B cell (primary cell): ENCODE data around the gene TOP2A. TPM values are rescaled to one million over a fixed set of nuclear protein-coding genes. Genes with fewer than 3 reads are reported as not detected.

ENCODE experiments used
- ATAC-seq: fragments of 200-7000 bp; cut with Tn5 transposase; one replicate; pipeline ENCODE4 v1.10.0; 2021; ENCODE audit warnings: low read depth, mild to moderate bottlenecking, moderate number of reproducible peaks, moderate library complexity
- CTCF ChIA-PET: fragments of 350-600 bp; sonication (Branson Sonifier 250); formaldehyde crosslinking; loops from one replicate; lab custom pipeline; 2021; ENCODE audit warnings: antibody characterized with exemption, inconsistent platforms; lab: Charles Lee
- POLR2A ChIA-PET: fragments of 350-600 bp; sonication (Branson Sonifier 250); formaldehyde crosslinking; loops from one replicate; lab custom pipeline; 2021; ENCODE audit warnings: antibody characterized with exemption; lab: Charles Lee
- DNase-seq: peaks from one replicate; pipeline ENCODE4 v3.0.0; 2013
- H2AFZ ChIP-seq: 2 replicates; pipeline ENCODE4 v1.6.1; 2012; ENCODE audit warnings: mild to moderate bottlenecking, low read depth, low read length; ENCODE audit not compliant: insufficient read depth, poor library complexity, severe bottlenecking
- H3K27ac ChIP-seq, 2 donors: 1 replicate in 1 of 2; 2 replicates in 1 of 2; pipeline ENCODE4 v1.5.1; 2012 to 2013; ENCODE audit warnings: low read length in 2 of 2, mild to moderate bottlenecking in 2 of 2, moderate library complexity in 1 of 2
- H3K27me3 ChIP-seq, 4 experiments: fragments of 200-600 bp in 1 of 4; sonication (generic) in 1 of 4; replicated peaks in 1 of 4; 1 replicate in 2 of 4; 2 replicates in 2 of 4; pipeline versions ENCODE4 v1.6.1 to v1.7.0; 2013 to 2016; ENCODE audit warnings: low read length in 3 of 4, mild to moderate bottlenecking in 2 of 4, mixed read lengths in 1 of 4, moderate library complexity in 1 of 4; ENCODE audit not compliant: insufficient read depth in 4 of 4, control insufficient read depth in 3 of 4; ENCODE audit errors: control extremely low read depth in 1 of 4
- H3K36me3 ChIP-seq, 2 experiments: replicated peaks in 1 of 2; 1 replicate in 1 of 2; 2 replicates in 1 of 2; pipeline versions ENCODE4 v1.6.1 to v1.7.1; 2013; ENCODE audit warnings: low read length in 1 of 2; ENCODE audit not compliant: insufficient read depth in 2 of 2, control insufficient read depth in 1 of 2; ENCODE audit errors: control extremely low read depth in 1 of 2, extremely low read depth in 1 of 2
- H3K4me1 ChIP-seq, 2 donors: fragments of 200-600 bp in 1 of 2; sonication (generic) in 1 of 2; 1 replicate in 1 of 2; 2 replicates in 1 of 2; pipeline versions ENCODE4 v1.5.1 to v1.6.1; 2013 to 2017; ENCODE audit warnings: low read length in 2 of 2; ENCODE audit not compliant: control insufficient read depth in 2 of 2, insufficient read depth in 2 of 2
- H3K4me2 ChIP-seq: replicated peaks from 2 replicates; pipeline ENCODE3; 2012; ENCODE audit warnings: mild to moderate bottlenecking, low read depth, low read length; ENCODE audit not compliant: poor library complexity, severe bottlenecking
- H3K4me3 ChIP-seq, 5 experiments: fragments of 200-600 bp in 1 of 5; sonication (generic) in 1 of 5; 1 replicate in 3 of 5; 2 replicates in 2 of 5; pipeline versions ENCODE4 v1.5.1 to v1.7.0; 2011 to 2016; ENCODE audit warnings: low read length in 4 of 5, mild to moderate bottlenecking in 4 of 5, low read depth in 2 of 5, control low read depth in 1 of 5, moderate library complexity in 1 of 5; ENCODE audit not compliant: insufficient read depth in 1 of 5; ENCODE audit errors: control extremely low read depth in 1 of 5, extremely low read depth in 1 of 5
- H3K79me2 ChIP-seq: fragments of 200-600 bp; sonication (generic); one replicate; pipeline ENCODE4 v1.6.0; 2016; ENCODE audit warnings: low read length; ENCODE audit not compliant: control insufficient read depth, insufficient read depth
- H3K9ac ChIP-seq: fragments of 200-600 bp; sonication (generic); 2 replicates; pipeline ENCODE4 v1.6.1; 2017; ENCODE audit warnings: mild to moderate bottlenecking, low read length, moderate library complexity
- H3K9me3 ChIP-seq, 3 donors: one replicate each; pipeline versions ENCODE4 v1.6.1 to v1.7.1; 2013; ENCODE audit warnings: low read length in 2 of 3; ENCODE audit not compliant: control insufficient read depth in 2 of 3, insufficient read depth in 1 of 3; ENCODE audit errors: control extremely low read depth in 1 of 3
- H4K20me1 ChIP-seq: 2 replicates; pipeline ENCODE4 v1.6.0; 2012; ENCODE audit warnings: mild to moderate bottlenecking, low read length; ENCODE audit not compliant: insufficient read depth, control insufficient read depth, poor library complexity, severe bottlenecking
- H3K27ac Mint-ChIP-seq: one replicate; pipeline ENCODE4 v1.8.0; 2021; ENCODE audit warnings: mixed read lengths
- H3K27me3 Mint-ChIP-seq: one replicate; pipeline ENCODE4 v1.8.0; 2021; ENCODE audit warnings: mixed read lengths
- H3K4me1 Mint-ChIP-seq: one replicate; pipeline ENCODE4 v1.8.0; 2021; ENCODE audit warnings: mixed read lengths
- H3K4me3 Mint-ChIP-seq: one replicate; pipeline ENCODE4 v1.8.0; 2021; ENCODE audit warnings: mixed read lengths
- H3K9me3 Mint-ChIP-seq: one replicate; pipeline ENCODE4 v1.8.0; 2022; ENCODE audit warnings: mixed read lengths; ENCODE audit not compliant: insufficient read depth
- CTCF ChIP-seq: fragments of 200-600 bp; IDR thresholded peaks from one replicate; pipeline ENCODE4 v1.8.0; 2022; ENCODE audit warnings: antibody characterized with exemption, mild to moderate bottlenecking
- EZH2 ChIP-seq: IDR thresholded peaks from 2 replicates; pipeline ENCODE4 v1.6.1; 2012; ENCODE audit warnings: borderline replicate concordance, low read depth, mild to moderate bottlenecking, moderate library complexity, low read length; ENCODE audit not compliant: insufficient read depth, poor library complexity, severe bottlenecking
- WGBS: methylation state at CpG from one replicate; pipeline ENCODE4 v1.1.5; 2013; ENCODE audit warnings: missing lambda C conversion rate; ENCODE audit not compliant: insufficient coverage; 5-methylcytosine and 5-hydroxymethylcytosine counted together
- intact Hi-C: fragments of 100-400 bp; cut with micrococcal nuclease; formaldehyde crosslinking; loops from one replicate; pipeline ENCODE4 v1.10.0; 2022
- polyA plus RNA-seq: library from polyadenylated mRNA; depleted of rRNA; stranded (reverse); fragments of >200 nt; gene quantifications from 2 replicates; pipeline ENCODE4 v1.2.3, GENCODE V29; 2012
- total RNA-seq, 2 donors: library from RNA; stranded (reverse); fragments of 120-200 nt in 1 of 2; gene quantifications; 1 replicate in 1 of 2; 2 replicates in 1 of 2; pipeline versions ENCODE4 v1.2.3 to v1.2.4, GENCODE V29; 2013 to 2022

The TOP2A gene
- total and polyA plus RNA-seq, 2 donors (not counting 1 experiment from before 2014, with no cell fraction given), result 0.36 to 3.1 TPM

- no peak overlapping the region for H3K4me2 ChIP-seq
- no peaks in the 10 kb centered on the region for H4K20me1 ChIP-seq
- Mint-ChIP-seq H3K4me3 (no peak overlapping the region), H3K9me3 (no peaks in the 10 kb centered on the region), H3K27ac (no peak overlapping the region), H3K4me1 (peaks cover 9% of the 10 kb centered on the region), H3K27me3 (peaks cover 4% of the 10 kb centered on the region)
- H3K27me3 ChIP-seq, result peaks cover 0 to 22% (median 8%) of the 10 kb centered on the region in 4 experiments
- ChIA-PET CTCF (interaction anchor here (1.1 to 15.9 kb wide), 5 partner anchors 12 to 193 kb away, joined by 3 to 871 read pairs (median 52); partner anchors contain the start of genes CDC6, RARA and TOP2A), POLR2A (no interaction called here)
- no peaks in the 10 kb centered on the region for H3K36me3 ChIP-seq
- H3K9me3 ChIP-seq, result peaks cover 0 to 9% (median 0%) of the 10 kb centered on the region in 3 donors
- no peak overlapping the region for H2AFZ ChIP-seq
- TF ChIP-seq EZH2, result no peak
- no peak for TF ChIP-seq CTCF
- H3K79me2 ChIP-seq, result no peaks in the 10 kb centered on the region
- intact Hi-C loops, result no loop called here
- no peak overlapping the region for H3K27ac ChIP-seq
- H3K9ac ChIP-seq, result no peak overlapping the region
- H3K4me1 ChIP-seq, result peaks cover 12 to 13% of the 10 kb centered on the region in 2 donors
- 97% methylated on average over 11 of the region's 18 CpGs for WGBS
- ATAC-seq, result no peak
- H3K4me3 ChIP-seq, result no peak overlapping the region
- DNase-seq, result no peak
Observed at GRCh38 chr17:40366076-40366860, 51.4 kb downstream of the TOP2A start.

GRCh38 chr17:40364906-40365305, 52.8 kb downstream of the TOP2A start:
- ChIA-PET POLR2A (interaction anchor here (0.6 kb wide), 1 partner anchor 1910 kb away, joined by 4 read pairs; no protein-coding TSS in a partner anchor), CTCF (interaction anchor here (0.7 to 15.9 kb wide), 9 partner anchors 11 to 262 kb away, joined by 3 to 871 read pairs (median 4); partner anchors contain the start of genes CDC6, RARA and TOP2A)
- no peaks in the 10 kb centered on the region for H3K79me2 ChIP-seq
- no peak for DNase-seq
- no peaks in the 10 kb centered on the region for H4K20me1 ChIP-seq
- TF ChIP-seq EZH2 (no peak), CTCF (no peak)
- no peak overlapping the region for H3K27ac ChIP-seq
- H3K27me3 ChIP-seq, result peaks cover 0 to 30% (median 8%) of the 10 kb centered on the region in 4 experiments
- H3K36me3 ChIP-seq, result no peaks in the 10 kb centered on the region
- no peak overlapping the region for H3K27ac Mint-ChIP-seq
- H3K27me3 Mint-ChIP-seq, result peaks cover 12% of the 10 kb centered on the region
- H3K4me3 ChIP-seq, result no peak overlapping the region
- no peak overlapping the region for H3K9ac ChIP-seq
- H3K4me1 Mint-ChIP-seq, result peaks cover 7% of the 10 kb centered on the region
- no peak overlapping the region for H3K4me3 Mint-ChIP-seq
- no peak overlapping the region for H2AFZ ChIP-seq
- intact Hi-C loops, result loop anchor here (5.0 kb wide), 1 partner anchor 252 kb away; no protein-coding TSS in a partner anchor
- no peak overlapping the region for H3K4me2 ChIP-seq
- H3K4me1 ChIP-seq, result peaks cover 12 to 13% of the 10 kb centered on the region in 2 donors
- no peaks in the 10 kb centered on the region for H3K9me3 Mint-ChIP-seq
- H3K9me3 ChIP-seq, result peaks cover 0 to 6% (median 0%) of the 10 kb centered on the region in 3 donors
- no peak for ATAC-seq
- WGBS, result 91% methylated on average over 8 of the region's 9 CpGs
